H9 (cell line): ENCODE results near the gene FAM219B. TPM values are rescaled to one million over a fixed set of nuclear protein-coding genes. Genes with fewer than 3 reads are reported as not detected.

Source experiments
- DNase-seq: peaks from one replicate; pipeline ENCODE4 v3.0.0-alpha.2; 2017
- H2AFZ ChIP-seq: one replicate; pipeline ENCODE4 v1.6.1; 2013; ENCODE audit warnings: mild to moderate bottlenecking, low read length, control low read depth, moderate library complexity
- H2AK5ac ChIP-seq: 2 replicates; pipeline ENCODE4 v1.6.1; 2013; ENCODE audit warnings: low read length, control low read depth, mixed read lengths; ENCODE audit not compliant: insufficient read length
- H2BK120ac ChIP-seq: one replicate; pipeline ENCODE4 v1.6.1; 2013; ENCODE audit warnings: low read depth, mild to moderate bottlenecking, low read length, control low read depth, inconsistent platforms; ENCODE audit not compliant: poor library complexity, severe bottlenecking
- H2BK12ac ChIP-seq: 2 replicates; pipeline ENCODE4 v1.6.1; 2013; ENCODE audit warnings: low read length, control low read depth, mixed read lengths, low read depth; ENCODE audit not compliant: insufficient read length
- H2BK15ac ChIP-seq: 2 replicates; pipeline ENCODE4 v1.6.1; 2013; ENCODE audit warnings: low read depth, low read length, control low read depth
- H2BK20ac ChIP-seq: one replicate; pipeline ENCODE4 v1.6.1; 2013; ENCODE audit warnings: low read depth, mild to moderate bottlenecking, low read length, control low read depth, inconsistent platforms; ENCODE audit not compliant: poor library complexity, severe bottlenecking
- H2BK5ac ChIP-seq: 2 replicates; pipeline ENCODE4 v1.6.1; 2013; ENCODE audit warnings: low read length, control low read depth, mixed read lengths; ENCODE audit not compliant: insufficient read length
- H3K14ac ChIP-seq: 2 replicates; pipeline ENCODE4 v1.6.1; 2013; ENCODE audit warnings: low read length, control low read depth; ENCODE audit not compliant: insufficient read depth
- H3K18ac ChIP-seq: 2 replicates; pipeline ENCODE4 v1.6.1; 2013; ENCODE audit warnings: low read depth, mild to moderate bottlenecking, mixed read lengths, low read length, control low read depth; ENCODE audit not compliant: insufficient read length
- H3K23ac ChIP-seq: 2 replicates; pipeline ENCODE4 v1.6.1; 2013; ENCODE audit warnings: low read length, control low read depth, mixed read lengths, low read depth; ENCODE audit not compliant: insufficient read length
- H3K23me2 ChIP-seq: 2 replicates; pipeline ENCODE4 v1.6.1; 2013; ENCODE audit warnings: low read depth, mild to moderate bottlenecking, mixed read lengths, low read length, control low read depth; ENCODE audit not compliant: insufficient read length, poor library complexity, severe bottlenecking
- H3K27ac ChIP-seq: 2 replicates; pipeline ENCODE4 v1.5.1; 2013; ENCODE audit warnings: low read length, control low read depth, mixed read lengths, low read depth; ENCODE audit not compliant: insufficient read length
- H3K27me3 ChIP-seq: 2 replicates; pipeline ENCODE4 v1.6.1; 2013; ENCODE audit warnings: low read length, control low read depth, inconsistent platforms; ENCODE audit not compliant: insufficient read depth
- H3K4ac ChIP-seq: 2 replicates; pipeline ENCODE4 v1.6.1; 2013; ENCODE audit warnings: low read depth, mild to moderate bottlenecking, control low read depth, inconsistent platforms, low read length, moderate library complexity
- H3K4me1 ChIP-seq: 2 replicates; pipeline ENCODE4 v1.6.1; 2013; ENCODE audit warnings: low read length, control low read depth, inconsistent platforms; ENCODE audit not compliant: insufficient read depth
- H3K4me2 ChIP-seq: 2 replicates; pipeline ENCODE4 v1.6.1; 2013; ENCODE audit warnings: low read length, control low read depth, mixed read lengths; ENCODE audit not compliant: insufficient read length, insufficient read depth
- H3K56ac ChIP-seq: 2 replicates; pipeline ENCODE4 v1.6.1; 2013; ENCODE audit warnings: low read depth, mild to moderate bottlenecking, mixed read lengths, low read length, control low read depth; ENCODE audit not compliant: insufficient read length
- H3K79me1 ChIP-seq: 2 replicates; pipeline ENCODE4 v1.6.1; 2013; ENCODE audit warnings: low read depth, mild to moderate bottlenecking, moderate library complexity, low read length, control low read depth, inconsistent platforms; ENCODE audit not compliant: insufficient read depth, poor library complexity, severe bottlenecking
- H3K79me2 ChIP-seq: 2 replicates; pipeline ENCODE4 v1.6.1; 2013; ENCODE audit warnings: low read length, control low read depth, inconsistent platforms; ENCODE audit not compliant: insufficient read depth
- H3K9ac ChIP-seq: 2 replicates; pipeline ENCODE4 v1.6.1; 2013; ENCODE audit warnings: low read length, control low read depth, mixed read lengths; ENCODE audit not compliant: insufficient read length; ENCODE audit errors: extremely low read depth
- H3K9me3 ChIP-seq: one replicate; pipeline ENCODE4 v1.6.1; 2013; ENCODE audit warnings: low read depth, low read length, inconsistent platforms; ENCODE audit not compliant: control insufficient read depth
- H3T11ph ChIP-seq: one replicate; pipeline ENCODE4 v1.6.1; 2013; ENCODE audit warnings: mild to moderate bottlenecking, low read length, control low read depth, inconsistent platforms
- H4K20me1 ChIP-seq: one replicate; pipeline ENCODE4 v1.6.1; 2013; ENCODE audit not compliant: control insufficient read depth, insufficient read length, insufficient read depth
- H4K5ac ChIP-seq: 2 replicates; pipeline ENCODE4 v1.6.1; 2013; ENCODE audit warnings: low read depth, mild to moderate bottlenecking, mixed read lengths, low read length, control low read depth; ENCODE audit not compliant: insufficient read length
- H4K8ac ChIP-seq: replicated peaks from 2 replicates; pipeline ENCODE4 v1.6.1; 2013; ENCODE audit warnings: low read length, control low read depth, mixed read lengths, low read depth; ENCODE audit not compliant: insufficient read length
- H4K91ac ChIP-seq: 2 replicates; pipeline ENCODE4 v1.6.1; 2013; ENCODE audit warnings: low read depth, mild to moderate bottlenecking, moderate library complexity, mixed read lengths, low read length, control low read depth; ENCODE audit not compliant: insufficient read length
- H3K27ac Mint-ChIP-seq, 3 experiments: 2 replicates in 2 of 3; 3 replicates in 1 of 3; pipeline ENCODE4 v1.8.0; 2020 to 2021; ENCODE audit warnings: mixed read lengths in 3 of 3, mild to moderate bottlenecking in 1 of 3, moderate library complexity in 1 of 3
- H3K27me3 Mint-ChIP-seq: 2 replicates; pipeline ENCODE4 v1.8.0; 2021; ENCODE audit warnings: low read depth, mild to moderate bottlenecking, moderate library complexity, mixed read lengths
- H3K36me3 Mint-ChIP-seq, 3 experiments: 2 replicates in 2 of 3; 3 replicates in 1 of 3; pipeline ENCODE4 v1.8.0; 2020 to 2021; ENCODE audit warnings: low read depth in 3 of 3, mixed read lengths in 3 of 3; ENCODE audit not compliant: insufficient read depth in 1 of 3
- H3K4me1 Mint-ChIP-seq, 2 experiments: 2 replicates each; pipeline ENCODE4 v1.8.0; 2020; ENCODE audit warnings: mixed read lengths in 2 of 2
- H3K4me3 Mint-ChIP-seq, 2 experiments: 2 replicates in 1 of 2; 3 replicates in 1 of 2; pipeline ENCODE4 v1.8.0; 2020 to 2021; ENCODE audit warnings: mild to moderate bottlenecking in 2 of 2, mixed read lengths in 2 of 2, moderate library complexity in 1 of 2
- H3K9me3 Mint-ChIP-seq, 2 experiments: 2 replicates in 1 of 2; 3 replicates in 1 of 2; pipeline ENCODE4 v1.8.0; 2020; ENCODE audit warnings: mild to moderate bottlenecking in 2 of 2, mixed read lengths in 2 of 2, moderate library complexity in 1 of 2
- CTCF ChIP-seq: fragments of 200-600 bp; sonication (generic); conservative IDR thresholded peaks from 3 replicates; pipeline ENCODE4 v1.8.0; 2021; ENCODE audit warnings: antibody characterized with exemption, mild to moderate bottlenecking
- WGBS: extraction: QIAGEN DNeasy Blood & Tissue Kit; methylation state at CpG from one replicate; pipeline ENCODE4 v1.1.7; 2013; ENCODE audit warnings: missing lambda C conversion rate, low lambda C conversion rate, mixed read lengths; ENCODE audit not compliant: insufficient read length; ENCODE audit errors: extremely low coverage; 5-methylcytosine and 5-hydroxymethylcytosine counted together
- total RNA-seq: library from RNA; stranded (reverse); gene quantifications from 2 replicates; pipeline ENCODE4 v1.2.1, GENCODE V29; 2021

FAM219B gene
- total RNA-seq, 1 experiment from 2014 or later = 60.3 TPM

GRCh38 chr15:74878273-74878672, 28.4 kb downstream of the FAM219B start:
- no peak overlapping the region for H3K56ac ChIP-seq
- H3K14ac ChIP-seq = no peak overlapping the region
- no CpG with 5 or more reads among the region's 4 CpGs for WGBS
- no peaks in the 10 kb centered on the region for H3K79me1 ChIP-seq
- peaks cover 11% of the 10 kb centered on the region for H3K9me3 ChIP-seq
- H3K4ac ChIP-seq = no peak overlapping the region
- no peaks in the 10 kb centered on the region for H4K20me1 ChIP-seq
- H2BK12ac ChIP-seq = no peak overlapping the region
- Mint-ChIP-seq H3K4me1 (peaks cover 0 to 5% of the 10 kb centered on the region in 2 experiments; a peak in 1 of 4 replicates), H3K4me3 (no peak overlapping the region), H3K27ac (0 out of 7 replicates have a peak overlapping the region, but pooled peaks of 1 of the 3 experiments have one; percentile 28), H3K27me3 (peaks cover 5% of the 10 kb centered on the region; the same call in 1 of the 2 replicates), H3K9me3 (peaks cover 6 to 9% of the 10 kb centered on the region in 2 experiments; a peak in 4 of 5 replicates), H3K36me3 (peaks cover 0 to 8% (median 6%) of the 10 kb centered on the region in 3 experiments; a peak in 4 of 7 replicates)
- H2BK15ac ChIP-seq = no peak overlapping the region
- H4K5ac ChIP-seq = no peak overlapping the region
- no peak overlapping the region for H2BK5ac ChIP-seq
- no peak overlapping the region for H2BK20ac ChIP-seq
- H3K79me2 ChIP-seq = no peaks in the 10 kb centered on the region
- DNase-seq = no peak
- no peak overlapping the region for H3K27ac ChIP-seq
- H3K9ac ChIP-seq = no peak overlapping the region
- H4K91ac ChIP-seq = no peak overlapping the region
- H3K4me1 ChIP-seq = no peaks in the 10 kb centered on the region
- H3K23me2 ChIP-seq = peaks cover 6% of the 10 kb centered on the region
- H3K18ac ChIP-seq = no peak overlapping the region
- H3K23ac ChIP-seq = no peak overlapping the region
- H3K27me3 ChIP-seq = no peaks in the 10 kb centered on the region
- H2AK5ac ChIP-seq = no peak overlapping the region
- no peak overlapping the region for H2BK120ac ChIP-seq
- no peak overlapping the region for H2AFZ ChIP-seq
- H4K8ac ChIP-seq = no peak overlapping the region
- TF ChIP-seq CTCF = no peak
- no peak overlapping the region for H3K4me2 ChIP-seq
- H3T11ph ChIP-seq = no peak overlapping the region
